ENCODE measurements around the gene GPX8. TPM values are rescaled to one million over a fixed set of nuclear protein-coding genes. Genes with fewer than 3 reads are reported as not detected.

GPX8 gene
- total RNA-seq, 1 donor from 2014 or later, result not detected

DNA sequence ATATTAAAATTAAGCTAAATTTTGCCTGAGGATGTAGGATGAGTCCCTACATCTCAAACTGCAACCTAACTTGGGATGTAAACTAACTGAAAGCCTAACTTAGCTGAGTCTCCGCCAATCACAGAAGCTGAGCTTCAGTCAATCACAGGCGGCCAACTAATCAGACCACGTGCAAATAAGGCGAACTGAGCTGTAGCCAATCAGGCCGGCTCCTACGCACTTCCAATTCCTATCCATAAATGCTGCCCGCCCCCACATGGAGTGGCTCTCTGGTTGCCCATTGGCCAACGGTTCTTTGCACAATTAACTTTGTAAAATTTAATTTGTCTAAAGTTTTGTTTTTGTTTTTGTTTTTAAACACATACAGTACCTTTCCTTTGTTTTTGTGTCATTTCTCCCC lies 13.9 kb upstream of the GPX8 start:
- Mint-ChIP-seq H3K4me3 (no peak overlapping the region), H3K36me3 (ENCODE audit: low read depth) (no peaks in the 10 kb centered on the region), H3K4me1 (no peaks in the 10 kb centered on the region), H3K27ac (no peak overlapping the region), H3K27me3 (peaks cover 10% of the 10 kb centered on the region), H3K9me3 (no peaks in the 10 kb centered on the region)
- ATAC-seq (ENCODE audit: low read depth), result no peak
- DNase-seq, result no peak
- POLR2A ChIA-PET, result interaction anchor here (0.7 kb wide), 1 partner anchor 10 kb away, joined by 3 read pairs; no protein-coding TSS in a partner anchor
- TF ChIP-seq, protein P1, sequence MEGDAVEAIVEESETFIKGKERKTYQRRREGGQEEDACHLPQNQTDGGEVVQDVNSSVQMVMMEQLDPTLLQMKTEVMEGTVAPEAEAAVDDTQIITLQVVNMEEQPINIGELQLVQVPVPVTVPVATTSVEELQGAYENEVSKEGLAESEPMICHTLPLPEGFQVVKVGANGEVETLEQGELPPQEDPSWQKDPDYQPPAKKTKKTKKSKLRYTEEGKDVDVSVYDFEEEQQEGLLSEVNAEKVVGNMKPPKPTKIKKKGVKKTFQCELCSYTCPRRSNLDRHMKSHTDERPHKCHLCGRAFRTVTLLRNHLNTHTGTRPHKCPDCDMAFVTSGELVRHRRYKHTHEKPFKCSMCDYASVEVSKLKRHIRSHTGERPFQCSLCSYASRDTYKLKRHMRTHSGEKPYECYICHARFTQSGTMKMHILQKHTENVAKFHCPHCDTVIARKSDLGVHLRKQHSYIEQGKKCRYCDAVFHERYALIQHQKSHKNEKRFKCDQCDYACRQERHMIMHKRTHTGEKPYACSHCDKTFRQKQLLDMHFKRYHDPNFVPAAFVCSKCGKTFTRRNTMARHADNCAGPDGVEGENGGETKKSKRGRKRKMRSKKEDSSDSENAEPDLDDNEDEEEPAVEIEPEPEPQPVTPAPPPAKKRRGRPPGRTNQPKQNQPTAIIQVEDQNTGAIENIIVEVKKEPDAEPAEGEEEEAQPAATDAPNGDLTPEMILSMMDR (IDR thresholded peaks at IDR 0.05), result no peak
- CTCF ChIA-PET, result interaction anchor here (1.1 to 1.7 kb wide), 3 partner anchors 201 to 279 kb away, joined by 4 to 8 read pairs (median 7); no protein-coding TSS in a partner anchor
- intact Hi-C loops (cut with micrococcal nuclease), result loop anchor here (1.0 kb wide), 5 partner anchors 202 to 903 kb away; partner anchors contain the start of gene SNX18

DNA sequence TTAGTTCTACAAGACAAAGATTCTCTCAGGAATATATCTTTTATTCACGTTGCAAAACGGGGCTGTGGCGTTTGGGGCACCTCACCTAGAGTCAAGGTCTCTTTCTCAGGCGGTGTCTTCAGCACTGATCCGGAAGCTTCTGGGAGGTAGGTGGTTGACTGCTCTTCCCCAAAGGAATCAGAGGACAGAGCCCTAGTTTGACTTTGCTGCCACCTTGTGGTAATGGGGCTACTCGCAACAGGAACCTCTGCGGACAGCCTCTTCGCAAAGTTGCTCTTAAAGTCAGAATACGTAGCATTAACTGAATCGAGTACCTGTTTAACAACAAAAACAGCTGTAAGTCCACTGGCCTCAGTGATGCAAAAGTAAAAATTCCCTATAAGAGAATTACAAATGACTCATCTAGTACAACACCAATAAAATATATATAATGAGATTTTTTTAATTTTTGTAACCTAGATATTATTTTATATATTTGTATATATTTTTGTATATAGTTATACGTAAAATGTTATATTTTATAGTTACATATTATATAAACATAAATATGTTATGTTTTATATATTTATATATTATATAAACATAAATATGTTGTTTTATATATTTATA lies 13.3 kb upstream of the GPX8 start:
- ATAC-seq (ENCODE audit: low read depth), result peak; percentile 58
- ChIA-PET CTCF (interaction anchor here (0.7 to 1.7 kb wide), 4 partner anchors 15 to 280 kb away, joined by 4 to 8 read pairs (median 6); no protein-coding TSS in a partner anchor), POLR2A (interaction anchor here (0.7 kb wide), 1 partner anchor 11 kb away, joined by 3 read pairs; no protein-coding TSS in a partner anchor)
- peaks cover 14% of the 10 kb centered on the region for H3K27me3 Mint-ChIP-seq
- H3K9me3 Mint-ChIP-seq, result no peaks in the 10 kb centered on the region
- H3K4me1 Mint-ChIP-seq, result no peaks in the 10 kb centered on the region
- TF ChIP-seq, protein P1 (IDR thresholded peaks at IDR 0.05), result peak; percentile 94
- DNase-seq, result peak; percentile 35
- no peak overlapping the region for H3K27ac Mint-ChIP-seq
- H3K36me3 Mint-ChIP-seq (ENCODE audit: low read depth), result no peaks in the 10 kb centered on the region
- no peak overlapping the region for H3K4me3 Mint-ChIP-seq
- intact Hi-C loops (cut with micrococcal nuclease), result loop anchor here (1.0 kb wide), 5 partner anchors 202 to 903 kb away; partner anchors contain the start of gene SNX18

DNA sequence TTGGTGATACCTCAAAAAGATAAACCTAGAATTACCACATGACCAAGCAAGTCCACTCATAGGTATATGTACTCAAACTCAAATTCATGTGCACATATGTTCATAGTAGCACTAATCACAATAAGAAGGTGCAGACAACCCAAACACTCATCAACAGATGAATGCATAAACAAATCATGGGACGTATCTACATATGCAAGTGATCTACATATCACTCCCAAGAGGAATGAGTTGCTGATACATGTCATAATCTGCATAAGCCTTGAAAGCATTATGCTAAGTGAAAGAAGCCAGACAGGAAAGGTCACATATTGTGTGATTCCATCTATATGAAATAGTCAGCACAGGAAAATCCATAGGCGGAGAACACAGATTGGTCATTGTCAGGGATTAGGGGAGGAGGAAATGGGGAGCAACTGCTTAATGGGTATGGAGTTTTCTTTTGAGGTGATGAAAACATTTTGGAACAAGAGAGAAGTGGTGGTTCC lies 10.6 kb upstream of the GPX8 start:
- H3K27ac Mint-ChIP-seq, result no peak overlapping the region
- intact Hi-C loops (cut with micrococcal nuclease), result no loop called here
- ATAC-seq (ENCODE audit: low read depth) (no peak), DNase-seq (no peak)
- no peaks in the 10 kb centered on the region for H3K9me3 Mint-ChIP-seq
- POLR2A ChIA-PET, result no interaction called here
- no peak overlapping the region for H3K4me3 Mint-ChIP-seq
- H3K36me3 Mint-ChIP-seq (ENCODE audit: low read depth), result no peaks in the 10 kb centered on the region
- CTCF ChIA-PET, result no interaction called here
- peaks cover 23% of the 10 kb centered on the region for H3K27me3 Mint-ChIP-seq
- H3K4me1 Mint-ChIP-seq, result no peaks in the 10 kb centered on the region
- TF ChIP-seq, protein P1 (IDR thresholded peaks at IDR 0.05), result no peak

DNA sequence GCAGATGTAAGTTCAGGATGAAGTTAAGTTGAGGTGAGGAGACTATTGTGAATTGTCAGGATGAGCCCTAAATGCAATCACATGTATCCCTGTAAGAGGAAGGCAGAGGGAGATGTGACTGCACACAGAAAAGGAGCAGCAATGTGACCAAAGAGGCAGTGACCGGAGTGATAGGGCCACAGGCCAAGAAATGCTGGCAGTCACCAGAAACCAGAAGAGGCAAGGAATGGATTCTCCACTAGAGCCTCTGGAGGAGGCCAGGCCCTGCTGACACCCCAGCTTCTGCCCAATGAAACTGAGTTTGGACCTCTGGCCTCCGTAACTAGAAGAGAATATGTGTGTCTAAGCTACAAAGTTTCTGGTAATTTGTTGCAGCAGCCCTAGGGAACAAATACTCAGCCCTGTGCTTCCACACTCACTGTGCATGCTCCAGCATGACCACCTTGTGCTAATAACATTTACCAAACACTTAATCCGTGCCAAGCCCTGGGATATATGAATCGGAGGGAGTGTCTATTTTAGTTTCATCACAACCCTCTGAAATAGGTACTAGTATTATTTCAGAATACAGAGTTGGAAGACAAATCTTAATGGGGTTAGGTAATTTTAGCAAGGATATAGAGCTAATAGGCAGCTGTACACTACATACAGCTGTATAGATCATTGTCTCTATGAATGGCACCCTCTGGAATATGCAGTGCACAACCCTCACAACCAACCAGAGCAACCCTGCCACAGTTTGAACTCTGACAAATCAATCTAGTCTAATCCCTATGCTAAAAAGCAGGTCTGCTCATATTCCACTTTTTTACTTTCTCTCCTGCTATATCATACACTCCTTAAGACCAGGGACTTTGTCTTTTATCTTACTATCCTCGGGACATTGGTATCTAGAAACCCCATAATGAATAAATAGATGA lies 7.8 kb upstream of the GPX8 start:
- Mint-ChIP-seq H3K27ac (no peak overlapping the region), H3K36me3 (ENCODE audit: low read depth) (no peaks in the 10 kb centered on the region), H3K27me3 (peaks cover 27% of the 10 kb centered on the region), H3K9me3 (peaks cover 2% of the 10 kb centered on the region), H3K4me1 (no peaks in the 10 kb centered on the region), H3K4me3 (no peak overlapping the region)
- DNase-seq (no peak), ATAC-seq (ENCODE audit: low read depth) (no peak)
- TF ChIP-seq, protein P1 (IDR thresholded peaks at IDR 0.05), result no peak
- intact Hi-C loops (cut with micrococcal nuclease), result no loop called here
- ChIA-PET POLR2A (no interaction called here), CTCF (no interaction called here)

DNA sequence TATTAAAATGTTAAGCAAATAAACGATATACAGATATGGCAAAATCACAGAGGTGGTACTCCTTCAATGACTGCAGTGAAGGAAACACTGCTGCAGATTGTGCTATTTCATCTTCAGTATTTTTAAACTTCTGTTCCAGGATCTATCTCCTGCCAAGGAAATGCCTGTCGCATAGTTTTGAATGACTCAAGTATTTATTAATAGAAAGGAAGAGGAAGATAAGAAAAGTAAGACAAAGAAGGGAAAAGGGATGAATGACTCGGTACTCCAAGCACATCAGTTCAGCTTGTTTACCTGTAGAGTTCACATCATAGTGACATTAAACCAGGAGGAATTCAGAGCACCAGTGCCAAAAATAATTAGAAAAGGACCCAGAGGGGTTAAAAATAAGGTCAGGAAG lies 5.1 kb upstream of the GPX8 start:
- TF ChIP-seq, protein P1 (IDR thresholded peaks at IDR 0.05), result no peak
- Mint-ChIP-seq H3K27ac (no peak overlapping the region), H3K4me3 (no peak overlapping the region), H3K36me3 (ENCODE audit: low read depth) (no peaks in the 10 kb centered on the region), H3K4me1 (peaks cover 3% of the 10 kb centered on the region), H3K9me3 (peaks cover 2% of the 10 kb centered on the region), H3K27me3 (peaks cover 37% of the 10 kb centered on the region)
- POLR2A ChIA-PET, result no interaction called here
- CTCF ChIA-PET, result no interaction called here
- DNase-seq (no peak), ATAC-seq (ENCODE audit: low read depth) (no peak)
- intact Hi-C loops (cut with micrococcal nuclease), result no loop called here

Measured in activated B cell treated with CpG ODN at 0.5 μM for 24 hours (primary cell).